ENCODE data around the gene LEUTX.
A peak's percentile ranks its signal among the peaks of the same experiment; 100 is the strongest.
"Not testable (repeated sequence)": the region's sequence is repeated elsewhere in the genome, so short reads cannot be mapped to it uniquely, and the experiment has no call there.

The LEUTX gene

DNA sequence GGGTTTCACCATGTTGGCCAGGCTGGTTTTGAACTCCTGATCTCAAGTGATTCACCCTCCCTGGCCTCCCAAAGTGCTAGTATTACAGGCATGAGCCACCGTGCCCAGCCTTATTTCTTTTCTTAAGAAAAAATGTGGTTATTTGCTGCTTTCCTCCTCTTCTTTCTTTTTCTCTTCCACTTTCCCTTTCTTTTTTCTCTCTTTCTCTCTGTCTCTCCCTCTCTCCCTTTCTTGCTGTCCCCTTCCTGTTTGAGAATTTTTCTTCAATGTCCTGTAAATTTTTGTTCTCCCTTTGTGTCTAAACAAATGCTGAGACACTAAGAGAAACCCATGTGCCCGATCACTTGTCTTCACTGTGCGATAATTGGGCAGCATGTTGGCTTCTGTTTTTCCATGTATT, 2.2 kb downstream of the LEUTX start:
- no peak for DNase-seq (ENCODE audit: low spot score)

- DNase-seq (ENCODE audit: low spot score) = no peak
Measured at GRCh38 chr19:39788244-39788643, 9.6 kb downstream of the LEUTX start.

- peak; percentile 86 for DNase-seq (ENCODE audit: low spot score)
Measured at GRCh38 chr19:39792999-39793546, 14.4 kb downstream of the LEUTX start.

DNA sequence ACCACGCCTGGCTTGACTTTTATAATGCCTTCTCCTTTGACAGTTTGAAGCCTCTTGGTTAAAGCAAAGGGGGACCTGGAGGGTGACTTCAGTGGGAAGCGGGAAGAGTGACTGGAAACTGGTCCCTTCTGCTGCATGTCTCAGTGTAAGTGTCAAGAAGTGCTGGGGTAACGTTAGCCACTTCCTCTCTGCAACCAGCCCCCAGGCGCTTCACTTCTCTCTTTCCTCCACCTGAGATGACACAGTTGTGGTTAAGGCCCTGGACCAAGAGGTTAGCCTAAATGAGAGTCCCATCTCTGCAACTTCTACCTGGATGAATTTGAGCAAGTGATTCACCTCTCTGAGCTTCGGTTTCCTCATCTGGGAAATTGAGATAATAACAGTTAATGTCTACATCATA, 16.3 kb downstream of the LEUTX start:
- DNase-seq (ENCODE audit: low spot score) = no peak

DNA sequence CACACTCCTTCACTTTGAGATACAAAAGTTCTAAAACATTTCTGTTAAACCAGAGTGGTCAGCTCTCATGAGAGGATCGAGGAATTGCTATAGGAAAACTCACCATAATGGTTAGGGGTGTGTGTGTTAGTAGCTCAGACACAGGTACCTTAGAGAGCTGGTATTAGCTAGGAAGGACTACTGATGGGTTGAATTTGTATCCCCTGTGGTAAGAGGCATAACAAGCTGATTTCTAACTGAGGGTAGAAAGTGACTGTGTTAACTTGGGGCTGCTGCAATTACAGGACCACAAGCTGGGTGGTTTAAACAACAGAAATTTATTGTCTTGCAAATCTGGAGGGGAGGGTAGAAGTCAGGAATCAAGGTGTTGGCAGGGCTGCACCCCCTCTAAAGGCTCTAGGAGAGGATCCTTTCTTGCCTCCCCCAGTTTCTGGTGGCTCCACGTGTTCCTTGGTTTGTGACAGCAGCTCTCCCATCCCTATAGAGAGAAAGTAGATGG, 17.4 kb downstream of the LEUTX start:
- no peak for DNase-seq (ENCODE audit: low spot score)

DNA sequence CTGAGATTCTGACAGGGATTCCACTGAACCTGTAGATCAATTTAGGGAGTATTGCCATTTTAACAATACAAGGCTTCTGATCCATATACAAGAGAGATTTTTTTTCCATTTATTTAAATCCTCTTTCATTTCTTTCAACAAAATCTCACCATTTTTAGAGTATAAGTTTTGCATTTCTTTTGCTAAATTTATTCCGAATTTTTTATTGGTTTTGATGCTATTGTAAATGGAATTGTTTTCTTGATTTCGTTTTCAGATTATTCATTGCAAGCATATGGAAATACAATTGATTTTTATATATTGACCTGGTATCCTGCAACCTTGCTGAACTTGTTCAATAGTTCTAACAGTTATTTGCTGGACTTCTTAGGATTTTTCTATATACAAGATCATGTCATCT, 18.4 kb downstream of the LEUTX start:
- no peak for DNase-seq (ENCODE audit: low spot score)

DNA sequence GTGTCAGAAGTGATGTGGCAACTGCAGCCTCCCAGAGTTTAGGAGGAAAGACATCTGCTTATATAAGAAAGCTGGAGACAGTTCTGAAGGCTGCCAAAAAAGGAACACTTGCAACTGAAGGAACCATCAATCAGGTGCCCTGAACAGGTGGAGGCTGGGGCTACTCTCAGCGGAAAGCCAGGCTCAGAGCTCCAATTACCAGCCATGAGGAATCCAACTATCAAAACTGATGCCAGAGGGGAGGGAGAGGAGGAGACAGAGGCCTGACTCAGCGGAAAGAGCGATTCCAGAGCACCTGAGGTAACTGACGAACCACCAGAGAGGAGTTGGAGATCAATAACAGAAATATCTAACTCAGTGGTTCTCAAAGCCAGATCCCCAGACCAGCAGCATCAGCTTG, 24.3 kb downstream of the LEUTX start:
- DNase-seq (ENCODE audit: low spot score) = no peak

- DNase-seq (ENCODE audit: low spot score) = no peak
Measured at GRCh38 chr19:39805104-39805503, 26.4 kb downstream of the LEUTX start.

DNA sequence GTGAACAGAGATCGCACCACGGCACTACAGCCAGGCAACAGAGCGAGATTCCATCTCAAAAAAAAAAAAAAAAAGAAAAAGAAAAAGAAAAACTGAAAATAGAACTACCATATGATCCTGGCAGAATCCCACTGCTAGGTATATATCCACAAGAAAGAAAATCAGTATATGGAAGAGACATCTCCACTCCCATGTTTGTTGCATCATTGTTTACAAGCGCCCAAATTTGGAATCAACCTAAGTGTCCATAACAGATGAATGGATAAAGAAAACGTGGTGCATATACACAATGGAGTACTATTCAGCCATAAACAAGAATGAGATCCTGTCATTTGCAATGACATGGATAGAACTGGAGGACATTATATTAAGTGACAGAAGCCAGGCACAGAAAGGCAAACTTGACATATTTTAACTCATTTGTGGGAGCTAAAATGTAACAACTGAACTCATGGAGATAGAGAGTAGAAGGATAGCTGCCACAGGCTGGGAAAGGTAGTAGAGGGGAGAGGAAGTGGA, 29.3 kb downstream of the LEUTX start:
- no peak for DNase-seq (ENCODE audit: low spot score)

GRCh38 chr19:39808688-39809087, 30.0 kb downstream of the LEUTX start:
- DNase-seq (ENCODE audit: low spot score) = not testable (repeated sequence)

GRCh38 chr19:39809368-39809767, 30.7 kb downstream of the LEUTX start:
- DNase-seq (ENCODE audit: low spot score) = no peak

GRCh38 chr19:39810424-39810823, 31.8 kb downstream of the LEUTX start:
- DNase-seq (ENCODE audit: low spot score) = no peak

GRCh38 chr19:39811064-39811463, 32.4 kb downstream of the LEUTX start:
- no peak for DNase-seq (ENCODE audit: low spot score)

- DNase-seq (ENCODE audit: low spot score) = no peak
Measured at GRCh38 chr19:39813264-39813993, 34.8 kb downstream of the LEUTX start.

- DNase-seq (ENCODE audit: low spot score) = not testable (repeated sequence)
Measured at GRCh38 chr19:39814111-39814510, 35.5 kb downstream of the LEUTX start.

- no peak for DNase-seq (ENCODE audit: low spot score)
Measured at GRCh38 chr19:39814595-39814994, 35.9 kb downstream of the LEUTX start.

DNA sequence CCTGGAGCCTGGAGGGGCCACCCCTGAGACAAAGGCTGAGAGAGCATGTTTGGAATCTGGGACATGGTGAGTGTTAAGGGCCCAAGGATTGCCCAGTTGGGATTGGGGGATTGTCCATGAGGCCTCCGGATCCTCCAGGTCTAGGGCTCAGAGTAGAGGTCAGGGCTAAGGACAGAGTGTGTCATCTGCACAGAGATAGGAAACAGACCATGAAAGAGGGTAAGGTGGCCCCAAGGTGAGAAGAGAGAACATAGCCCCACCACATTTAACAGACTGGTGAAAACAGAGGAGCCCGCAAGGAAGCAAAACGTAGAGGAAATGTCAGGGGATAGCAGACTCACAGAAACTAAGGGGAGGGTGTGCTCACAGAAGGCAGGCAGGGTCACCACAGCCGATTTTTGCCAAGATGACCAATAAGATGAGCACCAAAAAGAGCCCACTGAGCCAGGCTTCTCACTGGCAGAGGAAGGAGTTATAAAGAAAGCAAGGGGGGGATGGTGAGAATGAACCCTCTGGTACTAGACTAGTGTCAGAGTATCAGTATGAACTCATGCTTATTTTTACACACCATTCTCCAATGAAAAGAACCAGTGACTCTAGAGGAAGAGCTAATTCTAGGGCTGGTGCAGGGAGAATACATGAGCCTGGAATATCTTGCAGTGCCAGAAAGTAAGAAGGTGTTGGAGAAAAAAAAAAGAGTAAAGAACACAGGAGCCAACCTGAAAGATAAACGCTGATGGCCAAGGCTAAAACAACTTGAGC, 37.8 kb downstream of the LEUTX start:
- no peak for DNase-seq (ENCODE audit: low spot score)

- DNase-seq (ENCODE audit: low spot score) = no peak
Measured at GRCh38 chr19:39817888-39818561, 39.4 kb downstream of the LEUTX start.

DNA sequence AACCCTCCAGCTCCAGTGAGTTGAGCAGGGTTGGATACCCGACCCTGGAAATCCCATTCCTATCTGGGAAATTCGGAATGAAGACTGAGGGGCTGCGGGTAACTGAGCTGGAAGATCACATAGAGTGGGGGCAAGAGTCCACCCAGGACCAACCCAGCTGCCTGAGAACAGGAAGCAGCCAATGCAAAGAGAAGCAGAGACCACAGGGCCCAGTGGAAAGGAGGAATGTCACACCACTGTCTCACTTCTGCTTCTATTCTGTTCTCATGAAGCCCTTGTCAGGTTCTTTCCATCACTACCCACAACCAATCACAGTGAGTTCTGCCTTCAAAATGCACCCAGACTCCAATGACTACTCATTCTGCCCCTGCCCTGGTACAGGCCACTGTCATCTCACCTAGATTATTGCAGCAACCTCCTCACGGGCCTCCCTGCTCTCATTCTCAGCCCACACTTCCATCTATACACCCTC, 40.0 kb downstream of the LEUTX start:
- DNase-seq (ENCODE audit: low spot score) = no peak

DNA sequence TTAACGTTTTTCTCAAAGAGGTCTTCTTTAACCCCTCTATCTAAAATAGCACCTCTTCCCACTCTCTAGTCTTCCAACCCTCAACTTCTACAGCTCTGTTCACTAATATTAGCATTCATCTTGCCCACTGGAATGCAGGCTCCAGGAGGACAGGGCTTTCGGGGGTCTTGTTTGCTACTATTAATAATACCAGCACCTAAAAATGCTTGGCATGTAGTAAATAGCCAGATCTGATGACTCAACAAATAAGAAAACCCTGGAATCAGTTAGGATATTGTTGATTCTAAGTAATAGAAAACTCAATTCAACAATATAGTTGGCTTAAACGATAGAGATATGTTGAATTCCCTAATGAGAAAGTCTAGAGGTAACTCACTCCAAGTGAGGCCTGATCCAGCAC, 41.1 kb downstream of the LEUTX start:
- DNase-seq (ENCODE audit: low spot score) = no peak

DNA sequence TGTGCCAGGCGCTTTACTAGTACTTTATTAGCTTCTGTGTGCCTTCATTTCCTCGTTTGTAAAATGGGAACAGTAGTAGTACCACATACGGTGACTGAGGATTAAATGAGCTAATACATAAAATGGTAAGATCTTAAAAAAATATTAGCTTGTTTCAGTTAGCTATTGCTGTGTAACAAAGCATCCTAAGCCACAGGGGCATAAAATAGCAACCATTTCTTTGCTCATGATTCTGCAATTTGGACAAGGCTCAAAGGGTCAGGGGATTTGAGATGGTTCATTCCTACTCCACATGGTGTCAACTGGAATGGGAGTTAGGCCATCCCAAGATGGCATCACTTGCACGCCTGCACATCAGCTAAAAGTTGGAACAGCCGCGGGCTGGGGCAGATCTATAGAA, 42.0 kb downstream of the LEUTX start:
- no peak for DNase-seq (ENCODE audit: low spot score)

- DNase-seq (ENCODE audit: low spot score) = no peak
Measured at GRCh38 chr19:39823686-39824085, 45.0 kb downstream of the LEUTX start.

All from iPS-NIHi11 (cell line).